Measurements from ENCODE around the gene MSI2. TPM values are rescaled to one million over a fixed set of nuclear protein-coding genes. Genes with fewer than 3 reads are reported as not detected.

The MSI2 gene
- total RNA-seq, 1 donor from 2014 or later: 33.8 TPM

DNA sequence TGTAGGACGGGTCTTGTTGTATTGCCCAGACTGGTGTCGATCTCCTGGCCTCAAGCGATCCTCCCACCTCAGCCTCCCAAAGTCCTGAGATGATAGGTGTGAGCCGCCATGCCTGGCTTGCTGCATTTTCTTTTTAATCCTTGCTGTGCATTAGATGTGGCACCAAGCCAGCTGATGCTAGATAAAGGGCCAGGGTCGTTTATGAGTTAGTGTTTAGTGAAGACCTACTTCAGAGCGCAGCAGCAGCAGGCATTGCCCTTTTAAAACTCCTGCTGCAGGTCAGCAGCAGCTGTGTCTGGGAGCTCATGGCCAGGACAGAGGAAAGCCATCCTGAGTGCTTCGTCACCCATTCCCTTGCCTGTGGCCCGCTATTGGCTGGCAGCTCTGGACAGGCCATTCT, 251.5 kb downstream of the MSI2 start:
- Histone ChIP-seq H3K27me3 (ENCODE audit: control insufficient read depth, insufficient read depth, low read length) (no peaks in the 10 kb centered on the region), H3K4me3 (ENCODE audit: low read depth, low read length) (no peak overlapping the region), H3K36me3 (ENCODE audit: control insufficient read depth, insufficient read depth, low read length) (no peaks in the 10 kb centered on the region)
- TF ChIP-seq, protein P1, sequence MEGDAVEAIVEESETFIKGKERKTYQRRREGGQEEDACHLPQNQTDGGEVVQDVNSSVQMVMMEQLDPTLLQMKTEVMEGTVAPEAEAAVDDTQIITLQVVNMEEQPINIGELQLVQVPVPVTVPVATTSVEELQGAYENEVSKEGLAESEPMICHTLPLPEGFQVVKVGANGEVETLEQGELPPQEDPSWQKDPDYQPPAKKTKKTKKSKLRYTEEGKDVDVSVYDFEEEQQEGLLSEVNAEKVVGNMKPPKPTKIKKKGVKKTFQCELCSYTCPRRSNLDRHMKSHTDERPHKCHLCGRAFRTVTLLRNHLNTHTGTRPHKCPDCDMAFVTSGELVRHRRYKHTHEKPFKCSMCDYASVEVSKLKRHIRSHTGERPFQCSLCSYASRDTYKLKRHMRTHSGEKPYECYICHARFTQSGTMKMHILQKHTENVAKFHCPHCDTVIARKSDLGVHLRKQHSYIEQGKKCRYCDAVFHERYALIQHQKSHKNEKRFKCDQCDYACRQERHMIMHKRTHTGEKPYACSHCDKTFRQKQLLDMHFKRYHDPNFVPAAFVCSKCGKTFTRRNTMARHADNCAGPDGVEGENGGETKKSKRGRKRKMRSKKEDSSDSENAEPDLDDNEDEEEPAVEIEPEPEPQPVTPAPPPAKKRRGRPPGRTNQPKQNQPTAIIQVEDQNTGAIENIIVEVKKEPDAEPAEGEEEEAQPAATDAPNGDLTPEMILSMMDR (IDR thresholded peaks at IDR 0.05; ENCODE audit: insufficient read depth, low read length, poor library complexity, severe bottlenecking): no peak
- no peak for DNase-seq (ENCODE audit: low read depth)

DNA sequence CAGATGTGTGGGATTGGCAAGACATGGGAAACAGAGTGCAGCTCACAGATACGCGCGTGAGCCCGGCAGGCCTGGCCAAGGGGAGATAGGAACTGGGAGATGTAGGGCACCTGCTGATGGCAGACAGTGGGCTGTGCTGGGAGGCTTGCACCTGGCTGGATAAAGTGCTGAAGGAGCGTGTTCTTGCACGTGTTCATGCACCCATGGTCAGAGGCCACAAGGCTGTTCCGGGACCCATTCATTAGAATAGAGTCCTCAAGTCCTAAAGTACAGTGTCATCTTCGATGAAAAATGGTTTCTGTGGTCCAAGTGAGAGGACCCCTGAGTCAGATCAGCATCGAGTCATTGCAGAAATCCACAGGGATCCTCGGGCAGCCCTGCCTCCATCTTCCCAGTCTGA, 252.3 kb downstream of the MSI2 start:
- Histone ChIP-seq H3K36me3 (ENCODE audit: control insufficient read depth, insufficient read depth, low read length) (no peaks in the 10 kb centered on the region), H3K27me3 (ENCODE audit: control insufficient read depth, insufficient read depth, low read length) (no peaks in the 10 kb centered on the region), H3K4me3 (ENCODE audit: low read depth, low read length) (no peak overlapping the region)
- DNase-seq (ENCODE audit: low read depth): no peak
- TF ChIP-seq, protein P1 (IDR thresholded peaks at IDR 0.05; ENCODE audit: insufficient read depth, low read length, poor library complexity, severe bottlenecking): no peak

DNA sequence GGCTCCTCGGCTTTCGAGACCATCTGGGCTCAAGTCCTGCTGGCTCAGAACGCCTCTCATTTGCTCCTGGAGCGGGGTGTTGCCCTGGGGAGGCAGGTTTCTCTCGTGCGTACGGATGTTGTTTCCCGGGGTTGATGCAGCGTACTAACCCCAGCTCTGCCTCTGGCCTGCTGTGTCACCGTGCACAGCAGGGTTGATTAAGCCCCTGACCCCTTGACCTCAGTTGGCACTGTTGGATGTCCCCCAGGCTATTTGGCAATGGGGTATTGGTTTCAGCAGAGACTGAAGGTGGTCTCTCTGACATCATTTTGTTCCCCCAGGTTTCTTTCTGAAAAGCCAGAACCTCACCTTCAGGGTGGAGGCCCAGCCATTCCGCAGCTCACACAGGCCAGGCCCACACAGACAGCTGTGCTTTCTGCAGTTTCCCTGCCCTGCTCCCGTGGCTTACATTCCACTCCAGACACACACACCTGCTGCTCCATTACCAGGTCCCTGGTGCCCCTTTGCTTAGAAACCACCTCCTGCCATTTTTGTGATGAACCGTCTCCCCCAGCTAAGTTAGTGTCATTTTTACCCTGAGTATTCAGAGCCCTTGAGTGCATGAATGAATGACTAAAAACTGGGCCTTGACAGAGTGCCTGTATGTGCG, 255.3 kb downstream of the MSI2 start:
- Histone ChIP-seq H3K36me3 (ENCODE audit: control insufficient read depth, insufficient read depth, low read length) (no peaks in the 10 kb centered on the region), H3K27me3 (ENCODE audit: control insufficient read depth, insufficient read depth, low read length) (no peaks in the 10 kb centered on the region), H3K4me3 (ENCODE audit: low read depth, low read length) (no peak overlapping the region)
- TF ChIP-seq, protein P1 (IDR thresholded peaks at IDR 0.05; ENCODE audit: insufficient read depth, low read length, poor library complexity, severe bottlenecking): no peak
- DNase-seq (ENCODE audit: low read depth): no peak

DNA sequence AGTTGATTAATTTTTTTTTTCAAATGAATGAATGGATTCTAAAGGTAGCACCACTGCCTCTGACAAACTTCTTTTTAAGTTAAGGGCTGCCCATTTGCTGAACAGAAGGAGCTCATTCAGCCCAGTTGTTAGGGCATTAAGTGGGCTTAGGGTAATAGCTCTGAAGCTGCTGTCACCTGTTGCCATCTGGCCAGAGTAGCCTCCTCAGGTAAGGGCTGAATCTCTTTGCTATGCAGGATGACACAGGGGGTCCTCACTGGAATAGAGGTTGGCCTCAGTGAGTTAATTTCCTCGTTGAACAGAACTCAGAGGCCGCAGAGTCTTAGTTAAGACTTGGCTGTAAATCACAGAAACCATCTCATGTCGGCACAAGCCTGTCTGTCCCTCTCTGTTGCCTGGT, 255.9 kb downstream of the MSI2 start:
- Histone ChIP-seq H3K27me3 (ENCODE audit: control insufficient read depth, insufficient read depth, low read length) (no peaks in the 10 kb centered on the region), H3K36me3 (ENCODE audit: control insufficient read depth, insufficient read depth, low read length) (no peaks in the 10 kb centered on the region), H3K4me3 (ENCODE audit: low read depth, low read length) (no peak overlapping the region)
- TF ChIP-seq, protein P1 (IDR thresholded peaks at IDR 0.05; ENCODE audit: insufficient read depth, low read length, poor library complexity, severe bottlenecking): no peak
- DNase-seq (ENCODE audit: low read depth): no peak

DNA sequence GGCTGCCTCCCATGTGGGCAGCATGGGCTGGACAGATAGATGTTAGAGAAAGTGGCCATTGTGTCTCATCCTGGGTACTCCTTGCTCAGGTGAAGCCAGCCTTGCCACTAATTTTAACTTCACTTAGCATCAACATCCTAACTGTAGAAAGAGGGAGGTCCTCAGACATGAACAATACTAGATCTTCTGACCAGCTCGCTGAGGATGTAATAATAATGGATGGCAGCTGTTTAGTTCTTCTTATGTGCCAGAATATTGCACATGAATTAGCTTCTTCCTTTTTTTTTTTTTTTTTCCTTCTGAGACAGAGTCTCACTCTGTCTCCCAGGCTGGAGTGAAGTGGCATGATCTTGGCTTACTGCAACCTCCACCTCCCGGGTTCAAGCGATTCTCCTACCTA, 256.4 kb downstream of the MSI2 start:
- H3K4me3 ChIP-seq (ENCODE audit: low read depth, low read length): no peak overlapping the region
- DNase-seq (ENCODE audit: low read depth): no peak
- no peaks in the 10 kb centered on the region for H3K36me3 ChIP-seq (ENCODE audit: control insufficient read depth, insufficient read depth, low read length)
- TF ChIP-seq, protein P1 (IDR thresholded peaks at IDR 0.05; ENCODE audit: insufficient read depth, low read length, poor library complexity, severe bottlenecking): no peak
- no peaks in the 10 kb centered on the region for H3K27me3 ChIP-seq (ENCODE audit: control insufficient read depth, insufficient read depth, low read length)

DNA sequence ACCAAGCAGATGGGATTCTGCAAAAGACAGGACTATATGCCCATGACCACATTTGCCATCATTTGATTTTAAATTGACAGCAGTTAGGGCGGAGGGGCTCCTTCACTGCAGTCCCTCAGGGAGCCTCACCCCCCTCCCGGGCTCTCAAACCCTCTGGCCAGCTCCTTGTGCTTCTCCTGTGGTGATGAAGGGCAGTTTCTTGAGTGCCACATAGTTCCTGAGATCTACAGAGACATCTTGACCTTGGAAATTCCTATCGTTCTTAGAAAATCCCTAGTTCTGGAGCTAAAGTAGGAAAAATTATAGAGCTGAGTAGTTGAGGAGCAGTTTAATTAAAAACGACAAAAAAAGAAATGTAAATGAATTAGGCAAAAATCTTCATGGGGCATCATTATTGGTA, 257.2 kb downstream of the MSI2 start:
- DNase-seq (ENCODE audit: low read depth): no peak
- no peaks in the 10 kb centered on the region for H3K36me3 ChIP-seq (ENCODE audit: control insufficient read depth, insufficient read depth, low read length)
- TF ChIP-seq, protein P1 (IDR thresholded peaks at IDR 0.05; ENCODE audit: insufficient read depth, low read length, poor library complexity, severe bottlenecking): no peak
- no peak overlapping the region for H3K4me3 ChIP-seq (ENCODE audit: low read depth, low read length)
- H3K27me3 ChIP-seq (ENCODE audit: control insufficient read depth, insufficient read depth, low read length): no peaks in the 10 kb centered on the region
